ENCODE results near the gene BABAM2.
"Not testable (repeated sequence)": the region's sequence is repeated elsewhere in the genome, so short reads cannot be mapped to it uniquely, and the experiment has no call there.

Gene BABAM2

DNA sequence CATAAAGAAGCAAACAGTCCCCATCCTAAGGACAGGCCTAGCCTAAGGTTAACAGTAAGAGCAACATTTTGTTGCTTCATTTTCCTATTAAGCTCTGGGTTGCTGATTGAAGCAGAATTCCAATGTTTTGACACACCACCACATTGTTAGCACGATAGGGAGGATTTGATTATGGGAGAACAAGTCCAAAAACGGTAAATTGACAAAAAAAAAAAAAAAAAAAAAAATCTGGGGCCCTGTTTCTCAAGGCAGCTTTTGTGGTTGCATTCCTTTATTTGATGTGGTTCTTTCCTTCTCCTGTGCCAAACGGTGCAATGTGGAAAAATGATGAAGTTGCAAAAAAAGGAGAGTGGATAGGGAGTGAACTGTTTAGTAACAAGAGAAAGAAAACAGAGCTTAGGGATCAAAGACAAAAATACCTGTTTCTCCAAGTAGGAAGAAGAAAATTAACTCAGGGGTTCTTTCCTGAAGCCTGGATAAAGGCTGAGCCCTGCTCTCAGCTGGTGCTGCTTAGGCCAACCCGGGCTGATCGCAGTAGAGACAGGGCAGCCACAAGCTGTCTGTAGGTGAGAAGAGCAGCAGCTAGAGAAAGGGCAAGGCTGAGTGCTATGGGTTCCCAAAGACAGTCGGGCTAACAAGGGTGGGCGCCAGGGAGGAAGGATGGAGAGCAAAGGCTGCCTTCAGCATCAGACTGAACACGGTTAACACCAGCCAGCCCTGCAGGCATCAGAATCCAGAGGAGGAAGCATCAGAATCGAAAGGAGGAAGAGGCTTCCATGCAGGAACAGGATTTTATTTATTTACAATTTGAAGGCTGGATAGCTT, 334.3 kb downstream of the BABAM2 start:
- no peak for DNase-seq

DNA sequence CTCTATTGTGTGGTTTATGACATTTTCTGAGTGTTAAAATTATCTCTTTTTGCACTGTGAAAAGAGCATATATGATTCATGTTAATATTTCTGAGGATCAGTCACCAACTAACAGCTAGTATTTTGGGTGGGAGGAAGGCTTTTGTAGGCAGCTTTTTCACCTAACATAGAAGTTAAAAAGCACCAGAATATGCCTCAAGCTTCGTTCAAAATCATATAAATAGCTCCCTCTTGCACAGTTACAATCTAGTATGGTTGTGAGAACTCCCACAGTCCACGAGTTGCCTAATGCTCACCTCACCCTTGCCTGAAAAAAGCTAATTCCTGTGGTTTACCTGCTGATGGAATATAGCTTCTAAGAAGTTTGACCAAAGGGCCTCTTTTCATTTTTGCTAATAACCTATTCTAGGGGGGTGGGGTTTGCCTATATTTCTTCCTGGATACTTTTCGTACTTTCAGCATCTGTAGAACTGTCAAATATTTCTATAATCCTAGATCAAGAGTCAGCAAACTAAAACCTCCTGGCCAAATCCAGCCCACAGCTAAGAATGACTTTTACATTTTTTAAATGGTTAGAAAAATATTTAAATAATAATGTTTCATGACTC, 335.0 kb downstream of the BABAM2 start:
- no peak for DNase-seq

DNA sequence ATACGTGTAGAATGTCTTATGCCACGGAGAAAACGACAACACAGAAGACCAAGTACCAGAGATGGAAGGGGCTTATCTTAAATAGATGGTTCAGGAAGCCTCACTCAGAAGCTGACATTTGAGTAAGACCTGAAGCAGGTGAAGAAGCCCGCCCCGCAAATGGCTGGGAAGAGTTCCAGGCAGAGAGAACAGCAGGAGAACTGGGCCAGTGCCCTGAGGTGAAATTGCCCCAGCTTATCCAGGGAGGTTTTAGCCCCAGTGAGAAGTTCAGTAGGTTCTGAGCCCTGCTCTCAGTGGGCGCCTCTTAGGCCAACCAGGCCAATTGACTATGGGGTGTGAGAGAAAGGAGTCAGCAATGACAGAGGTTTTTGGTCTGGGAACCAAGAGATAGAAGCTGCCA, 336.0 kb downstream of the BABAM2 start:
- DNase-seq: no peak

DNA sequence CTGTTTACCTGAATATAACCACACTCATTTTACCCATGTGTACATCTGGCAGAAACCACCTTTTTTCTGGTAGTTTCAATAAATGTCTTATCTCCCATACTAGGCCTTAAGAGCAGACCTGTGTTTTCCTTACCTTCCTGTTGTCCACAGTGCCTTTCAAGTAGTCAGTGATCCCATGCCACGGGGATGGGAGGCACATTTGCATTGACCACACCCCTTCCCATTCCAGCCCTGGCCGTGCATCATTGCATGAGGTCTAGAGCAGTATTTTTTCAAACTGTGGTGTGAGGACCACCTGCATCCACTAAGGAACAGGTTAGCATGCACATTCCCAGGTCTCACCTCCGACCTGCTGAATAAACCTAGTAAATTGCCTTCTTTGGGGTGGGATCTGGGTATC, 337.0 kb downstream of the BABAM2 start:
- no peak for DNase-seq

DNA sequence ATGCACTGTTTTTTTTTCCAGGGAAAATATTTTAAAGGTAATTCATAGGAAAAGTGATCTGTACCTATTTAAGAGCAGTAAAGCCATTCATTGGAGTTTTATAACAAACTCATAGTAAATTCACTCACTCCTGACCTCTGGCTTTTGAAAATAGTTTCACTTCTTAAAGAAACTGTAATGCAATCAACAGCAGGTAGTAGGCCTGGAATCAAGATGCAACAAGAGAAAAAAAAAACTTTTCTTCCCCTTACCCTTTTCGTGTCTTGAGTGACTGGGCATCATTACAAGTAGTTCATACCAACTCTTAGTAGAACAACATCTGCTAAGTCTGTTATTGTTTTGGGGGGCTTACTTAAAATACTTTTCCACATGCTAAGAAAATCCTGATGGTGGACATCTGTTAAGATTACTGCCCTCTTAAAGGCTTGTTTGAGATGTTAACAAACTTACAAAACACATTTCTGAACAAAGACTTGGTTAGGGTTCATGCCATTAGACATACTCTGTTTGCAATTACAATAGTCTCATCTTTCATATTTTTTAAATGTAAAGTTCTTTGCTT, 338.0 kb downstream of the BABAM2 start:
- no peak for DNase-seq

DNA sequence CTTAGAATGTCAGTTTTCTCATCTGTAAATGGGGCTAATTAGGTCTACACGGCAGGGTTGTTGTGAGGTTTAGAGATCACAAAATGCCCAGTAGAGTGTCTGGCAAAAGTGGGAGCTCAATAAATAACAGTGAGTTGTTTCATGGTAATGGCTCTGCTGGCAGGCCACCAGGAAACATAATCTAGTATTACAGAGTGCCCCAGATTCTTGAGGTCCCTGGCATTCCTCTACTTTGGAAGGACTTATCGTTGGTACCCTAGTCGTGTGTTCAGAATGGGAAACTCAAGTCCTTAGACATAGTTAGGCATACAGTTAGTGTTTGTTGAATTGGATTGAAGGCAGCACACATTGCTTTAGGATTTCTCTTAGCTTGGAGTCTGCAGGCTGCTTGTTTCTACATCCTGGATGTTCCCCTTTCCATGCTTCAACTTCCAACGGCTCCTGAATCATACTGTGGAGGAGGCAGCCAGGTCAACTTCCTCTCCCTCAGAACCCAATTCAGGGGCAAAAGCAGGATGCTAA, 340.6 kb downstream of the BABAM2 start:
- no peak for DNase-seq

DNA sequence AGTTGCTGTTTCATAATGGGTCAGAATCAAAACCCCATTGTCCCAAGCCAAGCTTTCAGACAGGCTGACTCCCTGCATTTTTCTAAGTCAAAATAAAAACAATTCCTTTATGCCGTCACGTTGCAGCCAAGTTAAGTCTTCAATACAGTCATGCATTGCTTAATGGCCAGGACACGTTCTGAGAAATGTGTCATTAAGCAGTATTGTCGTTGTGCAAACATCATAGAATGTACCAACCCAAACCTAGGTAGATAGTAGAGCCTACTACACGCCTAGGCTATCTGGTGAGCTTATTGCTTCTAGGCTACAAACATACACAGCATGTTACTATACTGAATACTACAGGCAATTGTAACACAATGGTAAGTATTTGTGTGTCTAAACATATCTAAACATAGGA, 341.8 kb downstream of the BABAM2 start:
- DNase-seq: no peak

DNA sequence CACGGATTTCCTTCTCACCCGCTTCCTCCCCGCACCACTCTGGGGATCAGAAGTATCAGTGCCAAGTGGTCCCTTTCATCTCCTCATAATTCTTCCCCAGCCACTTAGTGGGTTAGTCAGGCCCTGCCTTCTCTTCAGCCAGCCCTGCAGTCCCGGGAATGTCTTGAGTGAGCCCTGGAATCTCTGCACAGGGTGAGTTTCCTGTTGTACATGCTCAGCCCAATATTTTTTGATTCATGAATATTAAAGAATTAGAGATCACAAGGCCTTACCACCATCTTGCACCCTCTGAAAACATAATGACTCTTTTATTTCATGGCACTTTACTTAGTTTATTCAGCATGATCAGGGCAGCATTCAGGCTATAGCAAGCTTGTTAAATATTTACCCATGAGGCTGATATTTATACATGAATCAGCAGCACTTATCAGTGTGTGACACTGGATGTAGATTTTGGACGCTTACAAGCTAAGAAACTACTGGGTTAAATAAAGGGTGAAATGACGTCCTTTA, 342.7 kb downstream of the BABAM2 start:
- no peak for DNase-seq

DNA sequence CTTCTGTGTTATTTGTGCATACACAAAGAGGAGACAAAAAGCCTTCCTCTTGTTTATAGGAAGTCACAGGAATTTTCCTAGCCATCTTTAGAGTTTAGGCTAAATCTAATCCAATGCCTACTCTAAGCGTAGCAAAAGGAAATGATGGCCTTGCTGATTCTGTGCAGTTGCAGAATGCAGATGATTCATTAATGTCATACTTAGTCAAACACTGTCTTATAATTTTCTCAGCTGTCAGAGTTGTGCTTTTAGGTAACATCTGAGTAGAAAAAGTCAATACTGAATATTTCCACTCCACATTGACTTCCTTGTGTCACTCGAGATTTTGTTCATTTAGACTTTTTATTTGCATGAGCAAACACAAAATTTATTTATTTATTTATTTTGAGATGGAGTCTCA, 344.3 kb downstream of the BABAM2 start:
- DNase-seq: no peak

DNA sequence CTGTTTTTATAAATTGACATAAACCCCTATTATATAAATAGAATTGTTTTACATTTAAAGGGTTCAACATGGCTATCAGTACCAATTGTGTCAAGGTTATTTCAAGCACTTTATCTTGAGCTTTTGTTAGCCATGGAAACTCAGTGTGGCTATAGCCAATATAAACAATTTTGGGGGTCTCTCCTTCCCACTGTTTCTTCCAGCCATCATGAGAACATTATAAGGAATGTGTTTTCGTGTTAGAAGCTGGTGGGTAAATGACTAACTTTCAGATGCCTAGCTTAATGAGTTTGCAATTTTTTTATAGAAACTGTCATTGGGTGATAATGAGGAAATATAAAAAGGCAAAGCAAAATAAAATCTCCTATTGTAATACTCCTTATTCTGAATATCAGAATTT, 348.7 kb downstream of the BABAM2 start:
- DNase-seq: no peak

DNA sequence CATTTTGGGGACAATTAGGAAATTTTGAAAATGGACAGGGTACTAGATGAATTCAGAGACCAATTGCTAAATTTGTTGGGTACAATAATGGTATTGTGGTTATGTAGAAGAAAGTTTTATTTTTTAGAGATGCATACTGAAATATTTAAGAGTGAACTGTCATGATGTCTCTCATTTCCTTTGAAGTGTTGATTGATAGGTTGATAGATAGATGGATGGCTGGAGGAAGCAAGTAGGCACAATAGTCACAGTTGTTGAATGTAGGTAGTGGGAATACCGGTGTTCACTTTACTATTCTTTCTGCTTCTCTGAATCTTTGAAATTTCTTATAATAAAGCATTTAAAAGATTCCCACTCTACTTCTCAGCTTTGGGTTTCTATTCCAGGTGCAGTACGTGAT, 350.4 kb downstream of the BABAM2 start:
- DNase-seq: no peak

DNA sequence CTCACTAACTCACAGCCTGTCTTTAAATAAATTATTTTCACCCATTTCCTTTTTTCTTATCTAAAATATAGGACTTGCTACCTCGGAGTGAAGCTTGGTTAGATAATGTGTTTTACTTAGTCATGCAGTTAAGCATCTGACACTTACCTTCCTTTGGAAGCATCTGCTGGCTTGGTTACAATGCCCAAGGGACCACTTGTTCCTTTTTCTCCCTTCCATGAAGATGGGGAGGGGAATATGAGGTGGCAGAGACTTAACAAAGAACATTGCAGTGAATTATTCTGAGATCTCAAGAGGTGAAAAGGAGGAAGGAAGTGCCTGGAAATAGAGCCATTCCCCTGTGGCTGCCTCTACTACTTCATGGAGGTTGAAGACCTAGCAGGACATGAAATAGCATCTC, 356.8 kb downstream of the BABAM2 start:
- DNase-seq: no peak

DNA sequence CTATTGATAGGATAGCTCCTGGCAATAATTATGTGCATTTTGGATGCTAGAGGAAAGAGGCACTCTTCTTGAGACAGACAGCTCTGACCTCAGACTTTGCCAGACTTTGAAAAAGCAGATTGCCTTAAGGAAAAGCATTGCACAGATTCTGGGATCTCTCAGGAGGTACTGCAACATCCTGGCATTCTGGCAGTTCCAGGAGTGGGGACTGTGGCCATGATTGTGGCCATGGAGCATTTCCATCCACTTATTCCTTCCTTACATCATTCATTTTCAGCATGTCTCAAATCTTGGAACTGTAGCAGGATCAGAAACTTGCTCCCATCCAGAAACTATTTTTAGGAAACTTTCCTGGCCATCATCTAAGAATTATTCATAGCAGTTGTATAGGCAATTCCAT, 357.2 kb downstream of the BABAM2 start:
- no peak for DNase-seq

DNA sequence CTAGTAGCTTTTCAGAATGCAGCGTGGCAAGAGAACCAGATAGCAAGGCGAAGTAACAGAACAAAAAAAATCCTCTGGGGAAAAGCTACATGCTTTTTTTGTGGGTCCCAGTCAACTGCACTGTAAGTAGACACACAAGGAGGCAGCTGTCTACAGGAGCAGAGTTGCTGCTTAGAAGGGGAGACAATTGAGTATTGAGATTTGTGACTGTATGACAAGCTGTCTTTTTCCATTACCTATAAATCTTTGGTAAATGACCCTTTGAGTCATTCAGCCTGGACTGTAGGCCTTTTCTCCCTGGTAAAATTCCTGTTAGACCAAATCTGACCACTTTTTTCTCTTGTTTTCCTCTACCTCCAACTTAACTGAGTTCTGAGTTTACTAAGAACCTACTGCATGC, 358.0 kb downstream of the BABAM2 start:
- no peak for DNase-seq

DNA sequence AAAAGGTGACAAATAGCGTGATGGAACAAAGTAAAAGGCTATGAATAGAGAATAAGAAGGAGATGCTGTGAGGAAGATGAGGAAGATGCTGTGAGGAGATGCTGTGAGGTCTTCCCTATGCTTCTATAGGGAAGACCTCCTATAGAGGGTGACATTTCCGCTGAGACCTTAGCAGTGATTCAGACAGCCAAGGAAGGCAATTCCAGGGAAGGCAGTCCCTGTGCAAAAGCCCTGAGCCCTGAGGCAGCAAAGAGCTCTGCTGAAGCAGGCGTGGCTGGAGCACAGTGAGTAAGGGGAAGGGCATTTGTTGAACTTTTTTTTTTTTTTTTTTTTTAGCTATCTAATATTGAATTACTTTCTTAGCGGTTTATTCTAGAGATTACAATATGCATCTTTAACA, 359.5 kb downstream of the BABAM2 start:
- no peak for DNase-seq

DNA sequence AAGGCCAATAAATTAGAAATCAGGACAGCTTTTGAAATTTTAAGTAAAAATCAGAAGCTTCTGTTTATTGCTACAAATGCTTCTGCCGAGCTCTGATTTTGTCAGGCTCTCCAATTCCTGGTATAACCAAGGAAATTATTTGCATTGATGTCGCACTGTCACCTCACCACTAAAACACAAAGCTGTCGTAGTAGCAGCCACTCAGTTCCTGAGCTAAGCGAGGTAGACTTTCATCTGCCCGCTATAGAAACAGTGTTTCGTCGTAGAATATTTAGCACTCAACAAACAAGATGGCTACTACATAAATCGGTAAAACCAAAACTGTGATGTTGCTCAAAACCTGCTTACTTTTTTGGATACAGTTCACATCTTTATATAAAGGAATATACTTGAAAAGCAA, 360.8 kb downstream of the BABAM2 start:
- no peak for DNase-seq

DNA sequence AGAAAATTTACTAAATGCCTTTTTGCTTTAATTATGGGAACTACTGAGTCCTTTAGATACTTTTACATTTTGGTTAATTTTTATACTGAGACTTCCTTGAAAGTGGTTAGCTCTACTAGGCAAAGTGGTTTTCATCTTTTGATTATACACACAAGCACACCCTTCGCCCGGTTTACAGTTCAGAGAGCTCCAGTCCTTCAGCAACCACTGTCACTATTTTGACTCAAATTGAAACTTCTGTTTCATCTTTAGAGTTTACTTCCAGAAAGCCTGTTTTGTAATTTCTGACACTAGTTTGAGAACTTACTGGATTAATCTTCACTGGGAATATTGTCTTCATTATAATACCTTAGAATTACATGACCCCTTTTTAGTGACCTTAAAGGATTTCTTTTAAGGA, 361.8 kb downstream of the BABAM2 start:
- DNase-seq: no peak

DNA sequence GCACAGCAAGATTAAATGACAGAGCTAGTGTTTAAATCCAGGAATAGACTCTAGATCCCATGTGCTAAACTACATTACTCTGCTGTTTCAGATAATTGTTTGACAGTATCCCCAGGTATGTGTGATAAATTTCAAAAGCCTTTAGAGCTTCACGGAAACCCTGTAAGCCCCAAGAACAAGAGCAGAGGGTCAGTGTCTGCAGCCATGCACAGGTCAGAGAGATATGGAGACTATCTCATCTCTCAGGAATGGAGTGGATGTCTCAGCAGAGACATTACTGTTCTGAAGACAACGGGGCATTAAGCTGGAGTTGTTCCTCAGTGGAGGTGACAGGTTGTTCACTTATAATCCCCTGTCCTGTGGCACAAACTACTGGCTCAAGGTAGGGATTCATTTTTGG, 363.0 kb downstream of the BABAM2 start:
- no peak for DNase-seq

DNA sequence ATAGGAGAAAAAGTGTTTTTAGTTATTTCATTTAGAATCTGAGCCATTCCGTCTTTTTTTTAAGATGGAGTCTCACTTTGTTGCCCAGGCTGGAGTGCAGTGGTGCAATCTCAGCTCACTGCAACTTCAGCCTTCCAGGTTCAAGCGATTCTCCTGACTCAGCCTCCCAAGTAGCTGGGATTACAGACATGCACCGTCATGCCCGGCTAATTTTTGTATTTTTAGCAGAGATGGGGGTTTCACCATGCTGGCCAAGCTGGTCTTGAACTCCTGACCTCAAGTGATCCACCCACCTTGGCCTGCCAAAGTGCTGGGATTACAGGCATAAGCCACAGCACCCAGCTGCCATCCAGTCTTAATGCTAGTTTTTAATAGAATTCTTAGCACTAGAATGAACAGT, 364.7 kb downstream of the BABAM2 start:
- not testable (repeated sequence) for DNase-seq

DNA sequence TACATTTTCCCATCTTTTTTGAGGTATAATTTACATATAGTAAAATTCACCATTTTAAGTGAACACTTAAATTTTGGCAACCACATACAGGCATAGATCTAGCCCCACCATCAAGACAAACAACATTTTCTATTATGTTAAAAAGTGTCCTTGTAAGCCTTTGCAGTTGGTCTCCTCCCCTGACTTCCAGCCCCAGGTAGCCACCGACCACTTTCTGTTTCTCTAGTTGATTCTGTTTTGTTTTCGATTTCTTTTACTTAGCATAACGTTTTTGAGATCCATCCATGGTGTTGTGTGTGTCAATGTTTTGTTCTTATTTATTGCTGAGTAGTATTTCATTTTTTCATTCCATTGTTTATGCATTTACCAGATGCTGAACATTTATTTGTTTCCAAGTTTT, 366.7 kb downstream of the BABAM2 start:
- no peak for DNase-seq

DNA sequence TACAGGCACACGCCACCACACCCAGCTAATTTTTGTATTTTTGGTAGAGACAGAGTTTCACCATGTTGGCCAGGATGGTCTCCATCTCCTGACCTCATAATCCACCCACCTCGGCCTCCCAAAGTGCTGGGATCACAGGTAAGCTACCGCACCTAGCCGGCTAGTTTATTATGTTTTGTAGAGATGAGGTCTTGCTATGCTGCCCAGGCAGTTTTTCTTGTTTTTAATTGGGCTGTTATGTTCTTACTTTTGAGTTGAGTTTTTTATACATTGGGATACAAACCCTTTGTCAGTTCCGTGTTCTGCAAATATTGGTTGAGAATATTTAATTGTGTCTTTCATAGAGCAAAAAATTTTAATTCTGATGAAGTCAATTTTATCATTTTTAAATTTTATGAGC, 368.7 kb downstream of the BABAM2 start:
- not testable (repeated sequence) for DNase-seq

DNA sequence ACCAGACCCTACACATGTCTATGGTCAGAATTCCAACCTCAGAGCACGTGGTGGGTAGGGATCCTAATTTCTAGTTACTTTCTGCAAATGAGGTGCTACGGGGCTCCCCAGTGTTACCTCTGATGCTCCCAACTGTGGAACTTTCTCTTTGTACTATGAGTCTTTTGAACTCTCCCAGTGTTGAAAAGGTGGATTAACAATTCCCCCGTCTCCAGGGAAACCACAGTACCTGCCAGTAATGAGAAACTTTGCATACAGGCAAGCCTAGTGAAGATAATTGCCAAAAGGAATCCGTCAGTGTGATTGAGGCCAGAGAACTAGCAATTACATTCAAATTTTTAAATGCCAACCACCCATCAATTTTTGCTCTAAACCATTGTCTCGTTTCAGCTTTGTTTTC, 373.2 kb downstream of the BABAM2 start:
- DNase-seq: no peak

DNA sequence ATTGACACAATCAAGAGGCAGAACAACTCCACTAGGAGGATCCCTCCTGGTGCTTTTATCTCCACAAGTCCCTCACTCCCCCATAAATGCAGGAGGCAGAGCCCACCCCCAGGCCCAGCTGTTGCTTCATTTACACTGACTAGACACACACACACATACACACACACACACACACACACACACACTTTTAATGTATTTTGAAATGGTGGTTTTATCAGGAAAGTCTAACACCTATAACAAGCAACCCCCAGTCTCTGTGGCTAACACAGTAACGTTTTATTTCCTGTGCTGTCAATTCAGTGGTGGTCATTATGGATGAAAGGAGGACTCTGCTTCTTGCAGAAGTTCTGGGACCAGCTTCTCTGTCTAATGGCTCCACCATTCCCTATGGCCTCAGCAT, 376.8 kb downstream of the BABAM2 start:
- DNase-seq: no peak

DNA sequence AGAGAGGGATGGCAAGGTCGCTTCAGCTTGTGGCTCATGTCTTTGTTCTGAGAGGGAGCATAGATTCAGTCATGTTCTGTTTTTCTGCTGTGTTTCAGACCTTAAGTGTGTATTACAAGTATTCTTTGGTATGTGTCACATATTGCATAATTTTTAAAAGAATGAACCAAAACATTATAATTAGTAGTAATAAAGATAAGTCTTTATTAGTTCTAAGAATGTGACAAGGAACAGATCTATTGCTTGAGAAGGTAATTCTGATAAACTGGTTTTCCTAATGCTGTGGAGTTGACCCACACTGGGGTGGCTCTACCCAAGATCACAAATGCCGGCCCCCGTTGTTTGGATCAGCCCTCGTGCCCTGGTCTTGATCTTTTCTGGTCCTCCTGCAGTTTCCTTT, 377.9 kb downstream of the BABAM2 start:
- no peak for DNase-seq
